Ishikawa (cell line): ENCODE data around the gene ALDH18A1.

Experiments
- CEBPB ChIP-seq: IDR thresholded peaks from 2 replicates; pipeline ENCODE4 v1.6.1; 2012
- CREB1 ChIP-seq: IDR thresholded peaks from 2 replicates; pipeline ENCODE4 v1.6.1; 2012; ENCODE audit warnings: low read depth
- EGR1 ChIP-seq: IDR thresholded peaks from 2 replicates; pipeline ENCODE4 v1.6.1; 2012
- EP300 ChIP-seq: IDR thresholded peaks from 2 replicates; pipeline ENCODE4 v1.6.1; 2012; ENCODE audit warnings: borderline replicate concordance
- FOXM1 ChIP-seq: IDR thresholded peaks from 2 replicates; pipeline ENCODE4 v1.6.1; 2012; ENCODE audit warnings: low read depth, borderline replicate concordance
- NFIC ChIP-seq: IDR thresholded peaks from 2 replicates; pipeline ENCODE4 v1.6.1; 2012
- RAD21 ChIP-seq: IDR thresholded peaks from 2 replicates; pipeline ENCODE4 v1.6.1; 2012; ENCODE audit warnings: low read depth
- TAF1 ChIP-seq: IDR thresholded peaks from 2 replicates; pipeline ENCODE4 v1.6.1; 2012; ENCODE audit warnings: low read depth, mild to moderate bottlenecking
- TCF12 ChIP-seq: IDR thresholded peaks from 2 replicates; pipeline ENCODE4 v1.6.1; 2012; ENCODE audit warnings: low read depth
- TEAD4 ChIP-seq: IDR thresholded peaks from 2 replicates; pipeline ENCODE4 v1.6.1; 2012
- YY1 ChIP-seq: IDR thresholded peaks from 2 replicates; pipeline ENCODE4 v1.6.1; 2012; ENCODE audit warnings: low read depth
- ZBTB7A ChIP-seq: IDR thresholded peaks from 2 replicates; pipeline ENCODE4 v1.6.1; 2012; ENCODE audit warnings: low read depth
- TF ChIP-seq, protein P1 (sequence below): IDR thresholded peaks from 2 replicates; pipeline ENCODE4 v1.6.1; 2012
- TF ChIP-seq, protein P2 (sequence below): IDR thresholded peaks from 2 replicates; pipeline ENCODE4 v1.6.1; 2012; ENCODE audit warnings: low read depth, mild to moderate bottlenecking
- TF ChIP-seq, protein P3 (sequence below): IDR thresholded peaks from 2 replicates; pipeline ENCODE4 v1.6.1; 2012

The ALDH18A1 gene

DNA sequence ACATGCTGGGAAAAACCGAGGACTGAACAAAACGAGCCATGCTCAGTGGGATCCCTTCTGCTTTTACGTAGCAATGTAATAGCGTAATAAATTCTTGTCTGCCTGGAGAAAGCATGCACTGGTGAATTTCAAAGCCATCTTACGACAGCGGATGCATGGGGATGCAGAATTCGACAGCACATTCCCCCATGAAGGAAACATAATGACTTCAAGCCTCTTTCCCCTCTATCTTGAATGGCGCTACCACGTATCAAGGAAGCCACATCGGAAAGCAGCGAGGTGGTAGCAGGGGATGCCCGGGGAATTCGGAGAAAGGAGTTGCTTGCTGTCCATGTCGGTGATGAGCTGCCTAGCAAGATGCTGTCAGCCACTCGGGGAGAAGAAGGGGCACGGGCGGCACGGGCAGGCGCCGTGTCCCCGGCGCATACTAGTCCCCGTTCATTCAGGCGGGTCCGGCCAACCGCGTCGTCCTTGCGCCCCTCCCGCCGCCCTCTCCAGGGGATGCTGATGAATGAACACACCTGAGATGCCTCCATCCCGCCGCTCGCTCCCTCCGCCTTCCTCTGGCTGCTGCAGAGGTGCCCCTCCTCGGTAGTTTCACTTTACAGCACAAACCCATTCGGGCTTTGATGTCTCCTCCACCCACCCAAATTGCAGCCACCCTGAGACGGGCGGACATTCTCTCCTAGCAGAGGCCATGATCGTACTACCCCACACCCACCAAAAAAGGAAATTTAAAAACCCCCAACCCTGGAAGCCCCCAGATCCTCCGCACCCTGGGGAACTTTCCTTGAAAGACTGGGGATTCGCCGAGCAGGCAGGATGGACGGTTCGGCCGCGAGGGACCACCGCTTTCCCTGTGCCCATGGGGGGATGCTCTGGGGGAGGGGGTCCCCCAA is 96.0 kb downstream of the ALDH18A1 start:
- TF ChIP-seq CREB1 (no peak), RAD21 (no peak), TCF12 (peak; percentile 38; the same call in 1 of the 2 replicates), ZBTB7A (0 out of 2 replicates have a peak, but pooled peaks have one; percentile 61), EP300 (no peak), TEAD4 (no peak), FOXM1 (no peak), CEBPB (no peak), EGR1 (no peak), NFIC (no peak), TAF1 (no peak), YY1 (no peak)
- TF ChIP-seq, protein P1, sequence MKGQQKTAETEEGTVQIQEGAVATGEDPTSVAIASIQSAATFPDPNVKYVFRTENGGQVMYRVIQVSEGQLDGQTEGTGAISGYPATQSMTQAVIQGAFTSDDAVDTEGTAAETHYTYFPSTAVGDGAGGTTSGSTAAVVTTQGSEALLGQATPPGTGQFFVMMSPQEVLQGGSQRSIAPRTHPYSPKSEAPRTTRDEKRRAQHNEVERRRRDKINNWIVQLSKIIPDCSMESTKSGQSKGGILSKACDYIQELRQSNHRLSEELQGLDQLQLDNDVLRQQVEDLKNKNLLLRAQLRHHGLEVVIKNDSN, result no peak
- TF ChIP-seq, protein P2, sequence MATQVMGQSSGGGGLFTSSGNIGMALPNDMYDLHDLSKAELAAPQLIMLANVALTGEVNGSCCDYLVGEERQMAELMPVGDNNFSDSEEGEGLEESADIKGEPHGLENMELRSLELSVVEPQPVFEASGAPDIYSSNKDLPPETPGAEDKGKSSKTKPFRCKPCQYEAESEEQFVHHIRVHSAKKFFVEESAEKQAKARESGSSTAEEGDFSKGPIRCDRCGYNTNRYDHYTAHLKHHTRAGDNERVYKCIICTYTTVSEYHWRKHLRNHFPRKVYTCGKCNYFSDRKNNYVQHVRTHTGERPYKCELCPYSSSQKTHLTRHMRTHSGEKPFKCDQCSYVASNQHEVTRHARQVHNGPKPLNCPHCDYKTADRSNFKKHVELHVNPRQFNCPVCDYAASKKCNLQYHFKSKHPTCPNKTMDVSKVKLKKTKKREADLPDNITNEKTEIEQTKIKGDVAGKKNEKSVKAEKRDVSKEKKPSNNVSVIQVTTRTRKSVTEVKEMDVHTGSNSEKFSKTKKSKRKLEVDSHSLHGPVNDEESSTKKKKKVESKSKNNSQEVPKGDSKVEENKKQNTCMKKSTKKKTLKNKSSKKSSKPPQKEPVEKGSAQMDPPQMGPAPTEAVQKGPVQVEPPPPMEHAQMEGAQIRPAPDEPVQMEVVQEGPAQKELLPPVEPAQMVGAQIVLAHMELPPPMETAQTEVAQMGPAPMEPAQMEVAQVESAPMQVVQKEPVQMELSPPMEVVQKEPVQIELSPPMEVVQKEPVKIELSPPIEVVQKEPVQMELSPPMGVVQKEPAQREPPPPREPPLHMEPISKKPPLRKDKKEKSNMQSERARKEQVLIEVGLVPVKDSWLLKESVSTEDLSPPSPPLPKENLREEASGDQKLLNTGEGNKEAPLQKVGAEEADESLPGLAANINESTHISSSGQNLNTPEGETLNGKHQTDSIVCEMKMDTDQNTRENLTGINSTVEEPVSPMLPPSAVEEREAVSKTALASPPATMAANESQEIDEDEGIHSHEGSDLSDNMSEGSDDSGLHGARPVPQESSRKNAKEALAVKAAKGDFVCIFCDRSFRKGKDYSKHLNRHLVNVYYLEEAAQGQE, result no peak
- TF ChIP-seq, protein P3, sequence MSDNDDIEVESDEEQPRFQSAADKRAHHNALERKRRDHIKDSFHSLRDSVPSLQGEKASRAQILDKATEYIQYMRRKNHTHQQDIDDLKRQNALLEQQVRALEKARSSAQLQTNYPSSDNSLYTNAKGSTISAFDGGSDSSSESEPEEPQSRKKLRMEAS, result no peak

DNA sequence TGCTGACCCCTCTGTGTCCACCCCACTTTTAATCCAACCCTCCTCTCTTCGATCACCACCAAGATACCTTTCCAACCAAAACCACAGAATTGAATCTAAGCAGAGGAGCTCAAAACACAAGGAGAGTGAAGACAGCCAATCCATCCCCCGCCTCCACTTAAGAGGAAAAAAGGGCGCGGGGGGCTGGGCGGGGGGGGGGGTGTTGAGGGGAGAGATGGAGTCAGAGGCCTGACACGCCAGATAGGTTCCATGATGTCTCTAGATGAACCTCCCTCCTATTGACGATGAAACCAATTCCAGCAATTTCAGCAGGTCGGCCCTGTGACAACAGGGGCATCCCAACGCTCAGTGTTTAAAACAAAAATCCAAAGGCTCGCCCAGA is 96.6 kb downstream of the ALDH18A1 start:
- no peak for TF ChIP-seq TCF12
- TF ChIP-seq EP300, result no peak
- no peak for TF ChIP-seq NFIC
- TF ChIP-seq FOXM1, result no peak

DNA sequence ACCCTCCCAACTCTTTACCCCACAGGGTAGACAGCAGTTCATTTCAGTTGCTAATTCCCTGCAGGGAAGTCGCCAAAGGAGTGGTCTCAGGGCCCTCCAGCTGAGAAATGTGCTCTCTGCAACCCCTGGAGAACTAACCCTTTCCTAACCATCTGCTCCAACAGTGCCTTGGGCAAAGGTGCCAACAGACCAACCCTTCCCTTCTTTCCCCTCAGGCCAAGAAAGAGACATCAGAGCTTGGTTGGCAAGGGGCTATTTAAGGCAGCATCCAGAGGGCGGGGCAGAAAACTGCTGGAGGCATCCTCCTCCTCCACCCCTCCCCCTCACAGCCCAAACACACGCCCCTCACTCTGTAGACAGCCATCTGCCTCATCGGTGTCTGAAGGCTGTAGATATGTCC is 97.0 kb downstream of the ALDH18A1 start:
- TF ChIP-seq, protein P1, result no peak
- TF ChIP-seq YY1 (no peak), RAD21 (no peak), EP300 (no peak), TCF12 (no peak), ZBTB7A (no peak), CEBPB (no peak)

DNA sequence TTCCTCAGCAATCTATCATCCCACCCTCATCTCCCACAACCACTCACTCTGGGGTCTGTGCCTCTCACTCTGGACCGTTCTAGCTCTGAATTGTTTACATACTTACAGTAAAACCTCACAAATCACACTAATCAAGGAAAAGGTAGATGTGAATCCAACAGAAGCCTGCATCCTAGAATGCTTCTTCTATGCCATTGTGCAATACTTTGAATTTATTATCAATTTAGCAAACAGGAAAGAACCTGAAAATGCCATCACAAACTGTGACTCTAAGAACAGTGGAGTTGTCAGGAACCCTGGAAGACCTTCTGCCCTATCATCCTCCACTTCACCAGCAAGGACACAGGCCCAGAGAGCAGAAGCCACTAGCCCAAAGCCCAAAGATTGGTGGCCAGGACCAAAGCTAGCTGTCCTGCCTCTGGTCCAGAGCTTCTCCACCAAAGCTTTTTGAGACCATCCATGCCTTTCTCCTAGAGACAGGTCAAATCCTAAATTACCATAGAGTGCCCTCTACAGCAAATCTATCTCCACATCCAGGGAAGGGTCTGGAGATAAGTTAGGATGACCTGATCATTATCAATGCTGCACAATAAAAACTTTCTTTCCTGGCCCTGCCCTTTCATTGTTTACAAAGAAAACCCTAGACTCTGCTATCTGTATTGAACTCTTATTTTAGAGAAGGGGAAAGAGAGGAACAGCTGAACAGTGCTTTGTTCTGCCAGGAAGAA is 97.8 kb downstream of the ALDH18A1 start:
- TF ChIP-seq CEBPB, result peak; percentile 47
- TF ChIP-seq, protein P2, result no peak

DNA sequence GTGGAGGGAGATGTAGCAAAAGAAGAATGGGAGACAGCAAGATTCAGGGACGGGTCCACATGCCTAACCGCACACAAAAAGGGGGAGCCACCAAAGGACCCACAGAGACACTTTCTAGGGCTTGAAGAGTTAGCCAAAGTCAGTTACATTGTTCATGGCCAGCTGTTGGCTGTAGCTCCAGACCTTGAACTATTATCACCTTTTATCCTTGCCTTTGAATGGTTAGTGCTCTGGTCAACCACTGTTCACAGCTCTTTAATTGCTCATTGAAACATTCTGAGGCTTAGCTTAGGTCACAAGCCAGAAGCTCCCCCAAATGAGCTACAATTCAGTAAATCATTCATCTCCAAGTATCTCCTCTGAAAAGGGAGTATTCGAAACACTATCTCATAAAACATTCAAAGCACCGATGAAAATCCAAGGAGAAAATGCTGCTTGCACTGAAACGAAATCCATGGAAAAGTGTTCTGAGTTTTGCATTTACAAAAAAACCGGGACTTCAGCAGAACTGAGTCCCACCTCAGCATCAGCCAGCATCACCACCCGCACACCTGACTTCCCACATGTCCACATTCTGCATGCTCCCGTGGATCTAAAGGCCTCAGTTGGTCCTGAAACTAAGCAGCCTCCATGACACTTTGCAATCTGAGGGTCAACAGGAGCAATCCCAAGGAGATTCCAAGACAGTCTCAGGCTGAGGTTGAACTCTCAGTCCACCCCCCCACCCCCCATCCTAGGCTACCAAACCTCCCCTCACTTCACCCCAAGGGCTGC is 99.3 kb downstream of the ALDH18A1 start:
- TF ChIP-seq TCF12, result no peak
- TF ChIP-seq FOXM1, result no peak
- no peak for TF ChIP-seq NFIC
- TF ChIP-seq EGR1, result no peak
- TF ChIP-seq RAD21, result no peak
- no peak for TF ChIP-seq ZBTB7A
- no peak for TF ChIP-seq TAF1
- no peak for TF ChIP-seq CEBPB
- TF ChIP-seq CREB1, result no peak
- no peak for TF ChIP-seq TEAD4
- TF ChIP-seq YY1, result no peak
- TF ChIP-seq, protein P1, result no peak
- TF ChIP-seq, protein P2, result no peak
